Upper lobe of right lung (tissue), 1 donor: ENCODE measurements around the gene SLC19A2. TPM values are rescaled to one million over a fixed set of nuclear protein-coding genes. Genes with fewer than 3 reads are reported as not detected.

Source experiments
- ATAC-seq: fragments of 200-7000 bp; cut with Tn5 transposase; one replicate; pipeline ENCODE4 v1.9.1; 2020; ENCODE audit warnings: mild to moderate bottlenecking, moderate library complexity
- DNase-seq: peaks from one replicate; pipeline ENCODE4 v3.0.0-alpha.2; 2020
- H3K27ac ChIP-seq: fragments of 200-600 bp; one replicate; pipeline ENCODE4 v1.8.0; 2022
- H3K27me3 ChIP-seq: fragments of 200-600 bp; one replicate; pipeline ENCODE4 v1.8.0; 2022; ENCODE audit warnings: mild to moderate bottlenecking
- H3K36me3 ChIP-seq: fragments of 200-600 bp; one replicate; pipeline ENCODE4 v1.8.0; 2022
- H3K4me1 ChIP-seq: fragments of 200-600 bp; one replicate; pipeline ENCODE4 v1.8.0; 2022
- H3K4me3 ChIP-seq: fragments of 200-600 bp; one replicate; pipeline ENCODE4 v1.8.0; 2022; ENCODE audit warnings: mild to moderate bottlenecking
- H3K9me3 ChIP-seq: fragments of 200-600 bp; one replicate; pipeline ENCODE4 v1.8.0; 2022
- CTCF ChIP-seq: fragments of 200-600 bp; IDR thresholded peaks from one replicate; pipeline ENCODE4 v1.8.0; 2022; ENCODE audit warnings: antibody characterized with exemption
- intact Hi-C: fragments of 100-400 bp; cut with DNase I; formaldehyde crosslinking; loops from one replicate; pipeline ENCODE4 v1.11.0; 2022
- total RNA-seq: library from RNA; stranded (reverse); fragmentation: NEBNext Ultra II Directional; extraction: Animal tissue kit (Norgen Biotek cat#: 25700); gene quantifications from one replicate; pipeline ENCODE4 v1.2.1, GENCODE V29; 2021
- donor health status: DM: no; HTN: yes; CAD: no; lungs with severe emphysema.

SLC19A2 gene
- total RNA-seq, 1 donor from 2014 or later, result 12.8 TPM

GRCh38 chr1:169460191-169460833 is 25.4 kb downstream of the SLC19A2 start:
- Histone ChIP-seq H3K4me1 (no peaks in the 10 kb centered on the region), H3K4me3 (peak overlapping the region; percentile 32), H3K27me3 (no peaks in the 10 kb centered on the region), H3K27ac (no peak overlapping the region), H3K36me3 (no peaks in the 10 kb centered on the region), H3K9me3 (peaks cover 5% of the 10 kb centered on the region)
- no peak for TF ChIP-seq CTCF
- intact Hi-C loops, result loop anchor here (10.0 kb wide), 1 partner anchor 84 kb away; no protein-coding TSS in a partner anchor
- DNase-seq, result peak; percentile 61
- ATAC-seq, result peak; percentile 66

- Histone ChIP-seq H3K27ac (no peak overlapping the region), H3K36me3 (no peaks in the 10 kb centered on the region), H3K9me3 (peaks cover 5% of the 10 kb centered on the region), H3K4me1 (no peaks in the 10 kb centered on the region), H3K4me3 (no peak overlapping the region), H3K27me3 (no peaks in the 10 kb centered on the region)
- intact Hi-C loops, result no loop called here
- DNase-seq (no peak), ATAC-seq (no peak)
- no peak for TF ChIP-seq CTCF
Observed at GRCh38 chr1:169457443-169457842, 28.3 kb downstream of the SLC19A2 start.

- Histone ChIP-seq H3K27ac (no peak overlapping the region), H3K4me1 (no peaks in the 10 kb centered on the region), H3K27me3 (no peaks in the 10 kb centered on the region), H3K9me3 (peaks cover 5% of the 10 kb centered on the region), H3K4me3 (no peak overlapping the region), H3K36me3 (no peaks in the 10 kb centered on the region)
- intact Hi-C loops, result no loop called here
- DNase-seq (no peak), ATAC-seq (no peak)
- no peak for TF ChIP-seq CTCF
Observed at GRCh38 chr1:169456029-169456428, 29.7 kb downstream of the SLC19A2 start.

- no peaks in the 10 kb centered on the region for H3K4me1 ChIP-seq
- no peak for TF ChIP-seq CTCF
- no peak for DNase-seq
- H3K36me3 ChIP-seq, result no peaks in the 10 kb centered on the region
- no peaks in the 10 kb centered on the region for H3K27me3 ChIP-seq
- intact Hi-C loops, result no loop called here
- ATAC-seq, result no peak
- peaks cover 5% of the 10 kb centered on the region for H3K9me3 ChIP-seq
- H3K4me3 ChIP-seq, result no peak overlapping the region
- no peak overlapping the region for H3K27ac ChIP-seq
Observed at GRCh38 chr1:169452921-169453320, 32.8 kb downstream of the SLC19A2 start.

GRCh38 chr1:169451218-169451824 is 34.4 kb downstream of the SLC19A2 start:
- no peaks in the 10 kb centered on the region for H3K9me3 ChIP-seq
- TF ChIP-seq CTCF, result no peak
- ATAC-seq (no peak), DNase-seq (no peak)
- no peaks in the 10 kb centered on the region for H3K27me3 ChIP-seq
- H3K4me1 ChIP-seq, result no peaks in the 10 kb centered on the region
- H3K27ac ChIP-seq, result no peak overlapping the region
- H3K4me3 ChIP-seq, result no peak overlapping the region
- H3K36me3 ChIP-seq, result no peaks in the 10 kb centered on the region
- intact Hi-C loops, result no loop called here
